Effector memory CD4-positive, alpha-beta T cell (primary cell): Measurements from ENCODE around the gene EEFSEC.

Experiments used
- DNase-seq, 3 donors: peaks; one replicate each; pipeline ENCODE4 v3.0.0-alpha.2; 2020
- H3K27ac ChIP-seq: 2 replicates; pipeline ENCODE4 v1.7.0; 2013; ENCODE audit warnings: mild to moderate bottlenecking, low read length, moderate library complexity; ENCODE audit not compliant: insufficient read depth, poor library complexity, severe bottlenecking
- H3K27me3 ChIP-seq: replicated peaks from 2 replicates; pipeline ENCODE4 v1.7.0; 2013; ENCODE audit warnings: mild to moderate bottlenecking, low read length; ENCODE audit not compliant: insufficient read depth, control insufficient read depth, poor library complexity, severe bottlenecking
- H3K36me3 ChIP-seq: 2 replicates; pipeline ENCODE4 v1.7.0; 2013; ENCODE audit warnings: mild to moderate bottlenecking, low read length, moderate library complexity; ENCODE audit not compliant: control insufficient read depth, insufficient read depth
- H3K4me1 ChIP-seq: 2 replicates; pipeline ENCODE4 v1.7.0; 2013; ENCODE audit warnings: low read length, mild to moderate bottlenecking; ENCODE audit not compliant: control insufficient read depth, insufficient read depth, poor library complexity, severe bottlenecking
- H3K4me3 ChIP-seq: 2 replicates; pipeline ENCODE4 v1.7.0; 2013; ENCODE audit warnings: low read length, low read depth, mild to moderate bottlenecking; ENCODE audit not compliant: insufficient read depth, poor library complexity, severe bottlenecking
- H3K9me3 ChIP-seq: 2 replicates; pipeline ENCODE4 v1.7.0; 2013; ENCODE audit warnings: mild to moderate bottlenecking, low read length, moderate library complexity; ENCODE audit not compliant: control insufficient read depth

The EEFSEC gene

DNA sequence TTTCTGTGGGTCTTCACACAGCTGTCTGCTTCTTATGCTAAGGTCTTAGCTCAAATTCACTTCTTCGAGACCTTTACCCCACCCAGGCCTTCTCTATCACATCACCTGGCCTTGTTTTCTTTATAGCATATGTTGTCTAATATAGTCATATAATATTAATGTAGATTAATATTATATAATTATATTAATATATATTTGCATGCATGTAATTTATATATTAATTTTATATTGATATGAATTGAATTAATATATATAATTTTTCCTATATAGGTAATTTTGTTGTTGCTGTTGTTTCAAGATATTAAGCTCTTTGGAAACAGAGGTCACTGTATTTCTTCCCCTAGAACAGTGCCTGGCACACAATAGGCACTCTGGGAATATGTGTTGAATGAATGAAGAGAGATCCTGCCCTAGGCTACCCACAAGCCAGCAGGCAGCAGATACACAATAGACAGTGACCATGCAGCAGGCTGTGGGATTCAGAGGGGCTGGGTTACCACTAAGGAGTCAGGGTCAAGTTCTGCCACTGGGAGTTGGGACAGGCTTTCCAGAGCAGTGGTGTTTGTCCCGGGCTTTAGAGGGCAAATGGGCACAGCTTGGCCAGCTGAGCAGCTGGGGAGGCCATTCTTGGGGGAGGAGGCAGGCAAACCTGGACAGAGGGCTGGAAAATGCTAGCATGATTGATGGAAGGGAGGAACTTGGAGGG lies 187.1 kb downstream of the EEFSEC start:
- H3K36me3 ChIP-seq, result peaks cover 11% of the 10 kb centered on the region
- DNase-seq, result no peak
- H3K4me3 ChIP-seq, result no peak overlapping the region
- no peak overlapping the region for H3K27ac ChIP-seq
- H3K4me1 ChIP-seq, result no peaks in the 10 kb centered on the region
- no peaks in the 10 kb centered on the region for H3K9me3 ChIP-seq
- no peaks in the 10 kb centered on the region for H3K27me3 ChIP-seq

DNA sequence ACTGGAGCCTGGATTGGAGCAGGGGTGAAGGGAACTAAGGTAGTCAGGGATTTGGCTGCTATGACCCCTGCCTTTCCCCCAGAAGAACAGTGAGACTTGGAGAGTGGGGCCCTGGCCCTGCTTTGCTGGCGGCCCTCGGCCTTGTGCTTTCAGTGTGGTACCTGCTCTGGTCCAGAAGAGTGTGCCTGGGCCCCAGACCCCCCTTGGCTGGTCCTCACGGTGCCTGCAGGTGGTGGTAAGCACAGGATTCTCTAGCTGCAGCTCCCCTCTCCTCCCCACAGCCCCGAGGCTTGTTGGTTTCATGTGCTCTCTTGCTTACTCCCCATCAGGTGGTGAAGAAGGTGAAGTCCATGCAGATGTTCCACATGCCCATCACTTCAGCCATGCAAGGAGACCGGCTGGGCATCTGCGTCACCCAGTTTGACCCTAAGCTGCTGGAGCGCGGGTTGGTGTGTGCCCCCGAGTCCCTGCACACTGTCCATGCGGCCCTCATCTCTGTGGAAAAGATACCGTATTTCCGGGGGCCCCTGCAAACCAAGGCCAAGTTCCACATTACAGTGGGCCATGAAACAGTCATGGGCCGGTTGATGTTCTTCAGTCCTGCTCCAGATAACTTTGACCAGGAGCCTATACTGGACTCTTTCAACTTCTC lies 187.7 kb downstream of the EEFSEC start:
- H3K27ac ChIP-seq, result no peak overlapping the region
- no peaks in the 10 kb centered on the region for H3K4me1 ChIP-seq
- H3K27me3 ChIP-seq, result no peaks in the 10 kb centered on the region
- peaks cover 11% of the 10 kb centered on the region for H3K36me3 ChIP-seq
- no peak overlapping the region for H3K4me3 ChIP-seq
- no peaks in the 10 kb centered on the region for H3K9me3 ChIP-seq
- no peak for DNase-seq

DNA sequence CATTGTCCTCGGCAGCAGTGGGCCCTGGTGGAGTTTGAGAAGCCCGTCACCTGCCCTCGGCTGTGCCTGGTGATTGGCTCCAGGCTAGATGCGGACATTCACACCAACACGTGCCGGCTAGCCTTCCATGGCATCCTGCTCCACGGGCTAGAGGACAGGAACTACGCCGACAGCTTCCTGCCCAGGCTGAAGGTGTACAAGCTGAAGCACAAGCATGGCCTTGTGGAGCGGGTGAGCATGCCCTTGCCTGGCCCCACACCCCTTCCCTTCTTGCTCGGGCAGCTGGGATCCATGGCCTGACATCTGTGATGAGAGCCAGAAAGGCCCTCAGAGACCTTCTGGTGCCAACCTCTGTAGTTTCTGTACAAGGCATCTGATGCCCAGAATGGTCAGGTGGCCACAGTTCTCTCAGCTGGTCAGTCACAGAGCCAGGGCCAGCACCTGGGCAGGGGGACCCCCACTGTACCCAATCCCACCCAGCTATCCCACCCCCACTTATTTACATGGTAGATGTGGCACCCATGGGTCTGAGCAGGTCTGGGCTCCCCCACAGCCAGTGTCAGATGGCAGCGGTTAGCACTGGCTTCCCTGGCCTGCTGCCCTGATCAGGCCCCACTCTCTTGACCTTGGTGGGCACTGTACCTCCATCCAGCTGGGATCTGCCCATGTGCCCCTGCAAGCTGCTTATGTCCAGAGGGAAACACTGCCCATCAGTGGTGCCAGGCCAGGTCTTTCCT lies 188.5 kb downstream of the EEFSEC start:
- no peak overlapping the region for H3K27ac ChIP-seq
- no peak overlapping the region for H3K4me3 ChIP-seq
- H3K9me3 ChIP-seq, result no peaks in the 10 kb centered on the region
- H3K4me1 ChIP-seq, result no peaks in the 10 kb centered on the region
- DNase-seq, result no peak
- peaks cover 11% of the 10 kb centered on the region for H3K36me3 ChIP-seq
- H3K27me3 ChIP-seq, result no peaks in the 10 kb centered on the region

DNA sequence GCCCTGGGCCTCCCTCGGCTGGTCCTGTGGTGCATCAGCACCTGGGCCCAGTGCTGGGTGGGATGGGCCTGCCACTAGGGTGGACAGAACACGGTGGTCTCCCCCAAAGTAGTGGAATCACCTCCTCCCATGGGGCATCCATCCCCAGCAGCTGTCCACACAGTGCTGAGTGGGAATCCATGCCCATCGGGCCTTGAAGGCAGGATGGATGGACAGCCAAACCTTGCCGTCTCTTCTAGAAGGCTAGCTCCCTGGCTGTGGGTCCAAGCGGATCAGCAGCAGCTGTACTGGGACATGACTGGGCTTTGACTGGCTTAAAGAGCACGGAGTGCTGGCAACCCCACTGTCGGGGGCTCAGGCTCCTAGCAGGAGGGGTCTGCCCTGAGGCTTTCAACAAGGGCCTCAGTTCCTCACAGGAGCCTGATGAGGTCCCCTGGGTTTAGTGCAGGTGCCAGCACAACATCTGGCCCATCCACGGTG lies 189.5 kb downstream of the EEFSEC start:
- Histone ChIP-seq H3K27me3 (no peaks in the 10 kb centered on the region), H3K4me1 (no peaks in the 10 kb centered on the region), H3K9me3 (no peaks in the 10 kb centered on the region), H3K27ac (no peak overlapping the region), H3K4me3 (no peak overlapping the region), H3K36me3 (peaks cover 11% of the 10 kb centered on the region)
- DNase-seq, result no peak

DNA sequence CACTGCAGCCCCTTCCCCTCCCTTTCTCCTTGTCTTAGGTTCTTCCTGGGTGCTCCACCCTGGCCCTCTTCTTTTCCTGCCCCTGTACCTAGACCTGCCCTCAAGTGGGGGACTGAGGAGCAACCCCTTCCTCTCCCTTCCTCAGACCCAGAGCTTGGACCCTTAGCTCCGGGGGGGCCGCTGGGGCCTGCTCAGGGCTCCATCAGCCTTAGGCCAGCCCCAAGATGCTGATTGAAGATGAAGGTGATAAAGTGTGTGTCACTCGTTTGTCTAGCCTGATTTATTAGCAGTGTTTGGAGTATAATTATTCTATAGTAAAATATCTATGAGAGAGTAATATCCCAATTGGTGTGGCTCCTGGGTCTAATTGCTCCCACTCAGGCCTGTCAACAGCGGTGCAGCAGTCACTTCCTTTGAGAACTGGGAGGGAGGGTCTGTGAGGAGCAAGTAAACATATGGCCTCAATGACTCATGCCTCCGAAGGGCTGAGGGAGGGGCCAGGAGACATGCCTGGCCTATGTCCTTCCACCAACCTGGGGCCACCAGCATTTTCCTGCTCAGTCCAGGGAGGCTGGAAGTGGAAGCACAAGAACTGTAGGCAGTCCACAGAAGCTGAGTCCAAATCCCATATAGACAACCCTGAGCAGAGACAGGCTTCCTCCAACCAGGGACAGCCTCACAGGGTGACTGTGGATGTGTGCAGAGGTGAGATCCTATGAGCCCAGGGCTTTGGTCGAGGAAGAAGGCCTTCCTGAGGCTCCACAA lies 190.2 kb downstream of the EEFSEC start:
- H3K36me3 ChIP-seq, result peaks cover 11% of the 10 kb centered on the region
- no peaks in the 10 kb centered on the region for H3K9me3 ChIP-seq
- no peaks in the 10 kb centered on the region for H3K4me1 ChIP-seq
- no peak overlapping the region for H3K27ac ChIP-seq
- H3K4me3 ChIP-seq, result no peak overlapping the region
- no peaks in the 10 kb centered on the region for H3K27me3 ChIP-seq
- DNase-seq, result no peak

DNA sequence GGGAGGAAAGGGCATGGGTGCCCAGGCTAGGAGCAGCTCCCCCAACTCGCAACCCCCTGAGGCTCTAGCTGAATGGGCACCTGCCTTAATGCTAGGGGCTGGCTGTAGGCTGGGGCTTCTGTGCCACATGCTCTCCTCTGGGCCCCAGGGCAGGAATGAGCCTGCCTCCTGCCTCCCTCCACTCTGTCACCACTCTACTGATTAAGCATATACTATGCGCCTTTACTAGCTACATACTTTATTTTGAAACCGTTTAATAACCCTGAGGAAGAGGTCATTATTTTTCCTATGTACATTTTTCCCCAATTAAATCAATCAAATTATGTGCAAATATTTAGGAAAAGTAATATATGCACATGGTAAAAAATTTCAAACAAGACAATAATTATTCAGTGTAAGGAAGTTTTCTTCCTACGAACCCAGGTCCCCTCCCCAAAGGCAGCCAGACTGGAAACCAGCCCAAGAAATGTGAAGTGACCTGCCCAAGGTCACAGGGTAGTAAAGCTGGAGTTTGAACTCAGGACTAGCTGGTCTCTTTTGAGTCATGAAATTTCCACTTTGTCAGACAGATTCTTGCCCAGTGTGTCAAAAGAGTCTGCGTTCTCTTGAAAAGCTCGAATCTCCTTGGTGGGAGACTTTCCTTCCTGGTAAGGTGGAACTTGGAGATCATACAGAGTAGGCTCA lies 190.9 kb downstream of the EEFSEC start:
- no peaks in the 10 kb centered on the region for H3K4me1 ChIP-seq
- no peaks in the 10 kb centered on the region for H3K9me3 ChIP-seq
- no peak for DNase-seq
- no peaks in the 10 kb centered on the region for H3K27me3 ChIP-seq
- H3K4me3 ChIP-seq, result no peak overlapping the region
- no peak overlapping the region for H3K27ac ChIP-seq
- H3K36me3 ChIP-seq, result peaks cover 11% of the 10 kb centered on the region

DNA sequence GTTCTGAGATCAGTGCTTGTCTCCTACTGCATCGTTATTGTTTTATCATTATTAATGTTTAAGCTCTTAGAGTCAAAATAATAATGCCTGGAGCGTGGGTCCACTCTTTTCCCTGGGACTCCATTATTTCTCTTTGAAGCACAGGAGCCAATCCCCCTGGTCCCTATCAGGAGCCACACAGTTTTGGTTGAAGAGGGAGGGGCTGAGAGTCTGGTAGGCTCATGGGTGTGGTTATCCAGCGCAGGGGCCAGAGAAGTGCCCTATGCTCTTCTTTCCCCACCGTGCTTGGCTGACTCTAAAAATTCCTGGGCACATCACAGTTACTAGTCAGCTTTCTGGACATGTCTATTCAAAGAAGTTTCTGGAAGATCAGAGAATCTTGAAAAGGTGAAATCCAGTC lies 191.9 kb downstream of the EEFSEC start:
- no peak overlapping the region for H3K4me3 ChIP-seq
- H3K27me3 ChIP-seq, result no peaks in the 10 kb centered on the region
- no peak overlapping the region for H3K27ac ChIP-seq
- H3K36me3 ChIP-seq, result peaks cover 11% of the 10 kb centered on the region
- H3K9me3 ChIP-seq, result no peaks in the 10 kb centered on the region
- no peak for DNase-seq
- H3K4me1 ChIP-seq, result no peaks in the 10 kb centered on the region

DNA sequence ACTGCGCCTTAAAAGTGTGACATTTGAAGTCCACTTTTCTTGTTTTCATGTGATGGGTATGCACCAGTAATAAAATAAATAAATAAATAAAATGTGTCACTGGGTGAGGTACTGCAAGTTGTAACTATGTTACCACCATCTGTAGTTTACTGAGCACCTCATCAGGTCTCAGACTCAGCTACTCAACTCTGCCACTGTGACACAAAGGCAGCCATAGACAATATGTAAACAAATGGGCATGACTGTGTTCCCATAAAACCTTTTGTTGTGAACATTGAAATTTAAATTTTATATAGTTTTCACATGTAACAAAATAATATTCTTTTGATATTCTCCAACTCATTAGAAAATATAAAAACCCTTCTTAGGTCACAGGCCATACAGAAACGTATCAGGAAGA lies 193.3 kb downstream of the EEFSEC start:
- Histone ChIP-seq H3K36me3 (peaks cover 10% of the 10 kb centered on the region), H3K27me3 (no peaks in the 10 kb centered on the region), H3K9me3 (no peaks in the 10 kb centered on the region), H3K4me1 (no peaks in the 10 kb centered on the region), H3K4me3 (no peak overlapping the region), H3K27ac (no peak overlapping the region)
- DNase-seq, result no peak

DNA sequence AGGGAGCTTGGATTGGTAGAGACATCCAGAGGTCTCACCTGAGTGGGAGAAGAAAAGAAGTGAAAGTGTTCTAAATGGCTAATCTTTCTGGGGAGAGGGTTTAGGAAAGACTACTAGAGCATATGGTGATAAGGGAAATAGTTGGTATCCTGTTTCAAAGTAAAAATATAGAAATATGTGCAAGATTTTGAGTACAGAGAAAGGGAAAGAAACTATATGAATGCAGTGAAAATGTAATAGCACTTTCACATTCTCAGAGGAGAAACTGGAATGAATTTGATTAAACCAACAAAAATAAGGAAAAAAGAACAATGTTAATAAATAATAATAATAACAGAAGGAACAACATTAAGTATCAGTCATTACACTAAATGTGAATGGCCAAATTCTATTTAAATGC lies 194.0 kb downstream of the EEFSEC start:
- Histone ChIP-seq H3K36me3 (peaks cover 6% of the 10 kb centered on the region), H3K27ac (no peak overlapping the region), H3K4me1 (no peaks in the 10 kb centered on the region), H3K9me3 (no peaks in the 10 kb centered on the region), H3K4me3 (no peak overlapping the region), H3K27me3 (no peaks in the 10 kb centered on the region)
- DNase-seq, result no peak
